GM12892 (cell line): ENCODE data around the gene INAVA.

ENCODE experiments used
- POLR2A ChIP-seq: IDR thresholded peaks from 2 replicates; pipeline ENCODE4 v1.6.1; 2011; ENCODE audit warnings: low read depth, low read length, control low read depth
- TAF1 ChIP-seq: IDR thresholded peaks from 2 replicates; pipeline ENCODE4 v1.6.1; 2011; ENCODE audit warnings: low read depth, mild to moderate bottlenecking, control low read depth, low read length, borderline replicate concordance

GRCh38 chr1:200958597-200958996 is 63.9 kb downstream of the INAVA start:
- no peak for TF ChIP-seq POLR2A
- TF ChIP-seq TAF1, result no peak
